IMR-90 (cell line): Measurements from ENCODE around the gene CYP11A1. TPM values are rescaled to one million over a fixed set of nuclear protein-coding genes. Genes with fewer than 3 reads are reported as not detected.

Experiments used
- ATAC-seq: fragments of 200-7000 bp; cut with Tn5 transposase; 2 replicates; pipeline ENCODE4 v1.9.1; 2020; ENCODE audit warnings: low read depth, mild to moderate bottlenecking, moderate library complexity
- BruUV-seq: library from RNA; stranded (reverse); fragments of 400-500 nt; replicated peaks from 2 replicates; lab custom pipeline; 2021; lab: Mats Ljungman, UMichigan
- CTCF ChIA-PET: fragments of 300-600 bp; formaldehyde crosslinking; extraction: SDS; loops from one replicate; lab custom pipeline; 2021; ENCODE audit warnings: antibody characterized with exemption; lab: Yijun Ruan, JAX
- POLR2A ChIA-PET: fragments of 300-600 bp; sonication (Branson Sonifier 250); formaldehyde crosslinking; loops from one replicate; lab custom pipeline; 2022; ENCODE audit warnings: antibody characterized with exemption; ENCODE audit not compliant: unreplicated experiment; lab: Charles Lee
- DNase-seq: peaks from one replicate; pipeline ENCODE4 v3.0.0; 2013
- H2AFZ ChIP-seq: replicated peaks from 2 replicates; pipeline ENCODE3; 2013; ENCODE audit warnings: low read length, mild to moderate bottlenecking; ENCODE audit not compliant: poor library complexity
- H2AK5ac ChIP-seq: 2 replicates; pipeline ENCODE4 v1.6.1; 2013; ENCODE audit warnings: low read depth, low read length, inconsistent platforms
- H2AK9ac ChIP-seq: replicated peaks from 2 replicates; pipeline ENCODE3; 2013; ENCODE audit warnings: mild to moderate bottlenecking, low read depth, low read length, moderate library complexity; ENCODE audit not compliant: poor library complexity
- H2BK120ac ChIP-seq: 2 replicates; pipeline ENCODE4 v1.6.1; 2013; ENCODE audit warnings: low read depth, low read length, inconsistent platforms
- H2BK15ac ChIP-seq: 3 replicates; pipeline ENCODE4 v1.6.1; 2013; ENCODE audit warnings: low read depth, low read length, inconsistent platforms
- H2BK20ac ChIP-seq: 2 replicates; pipeline ENCODE4 v1.6.1; 2013; ENCODE audit warnings: low read depth, mild to moderate bottlenecking, inconsistent platforms, low read length, moderate library complexity
- H2BK5ac ChIP-seq: 2 replicates; pipeline ENCODE4 v1.6.1; 2013; ENCODE audit warnings: mild to moderate bottlenecking, low read depth, low read length, inconsistent platforms; ENCODE audit not compliant: poor library complexity, severe bottlenecking
- H3K14ac ChIP-seq: replicated peaks from 2 replicates; pipeline ENCODE4 v1.6.1; 2013; ENCODE audit warnings: low read depth, low read length, inconsistent platforms
- H3K18ac ChIP-seq: 2 replicates; pipeline ENCODE4 v1.6.1; 2013; ENCODE audit warnings: low read depth, low read length, control low read depth
- H3K23ac ChIP-seq: 2 replicates; pipeline ENCODE4 v1.6.1; 2013; ENCODE audit warnings: low read depth, low read length, inconsistent platforms
- H3K27ac ChIP-seq: 2 replicates; pipeline ENCODE4 v1.5.1; 2013; ENCODE audit warnings: mild to moderate bottlenecking, control low read depth, low read length; ENCODE audit not compliant: insufficient read depth
- H3K27me3 ChIP-seq: 2 replicates; pipeline ENCODE4 v1.6.1; 2013; ENCODE audit warnings: low read length; ENCODE audit not compliant: control insufficient read depth, insufficient read depth
- H3K36me3 ChIP-seq: 2 replicates; pipeline ENCODE4 v1.6.1; 2013; ENCODE audit warnings: low read length, mixed read lengths; ENCODE audit not compliant: control insufficient read depth, insufficient read depth
- H3K4ac ChIP-seq: 2 replicates; pipeline ENCODE4 v1.6.1; 2013; ENCODE audit warnings: low read depth, low read length, inconsistent platforms
- H3K4me1 ChIP-seq: 2 replicates; pipeline ENCODE4 v1.6.1; 2013; ENCODE audit warnings: low read length, mixed read lengths; ENCODE audit not compliant: control insufficient read depth, insufficient read depth
- H3K4me2 ChIP-seq: 2 replicates; pipeline ENCODE4 v1.6.1; 2013; ENCODE audit warnings: low read depth, mild to moderate bottlenecking, control low read depth, low read length, moderate library complexity
- H3K4me3 ChIP-seq: 2 replicates; pipeline ENCODE4 v1.5.1; 2013; ENCODE audit warnings: low read depth, mild to moderate bottlenecking, control low read depth, low read length, moderate library complexity; ENCODE audit not compliant: insufficient read depth
- H3K56ac ChIP-seq: 2 replicates; pipeline ENCODE4 v1.6.1; 2013; ENCODE audit warnings: low read length, inconsistent platforms; ENCODE audit not compliant: insufficient read depth; ENCODE audit errors: extremely low read depth
- H3K79me1 ChIP-seq, 2 experiments: 2 replicates each; pipeline ENCODE4 v1.6.1; 2013; ENCODE audit warnings: low read length in 2 of 2, inconsistent platforms in 1 of 2, low read depth in 1 of 2
- H3K9ac ChIP-seq: 2 replicates; pipeline ENCODE4 v1.6.1; 2013; ENCODE audit warnings: low read depth, low read length, control low read depth
- H3K9me1 ChIP-seq: 2 replicates; pipeline ENCODE4 v1.6.1; 2013; ENCODE audit warnings: low read length, inconsistent platforms; ENCODE audit not compliant: insufficient read depth
- H3K9me3 ChIP-seq: 2 replicates; pipeline ENCODE4 v1.6.1; 2013; ENCODE audit warnings: low read length; ENCODE audit not compliant: control insufficient read depth, insufficient read depth
- H4K20me1 ChIP-seq: 2 replicates; pipeline ENCODE4 v1.6.1; 2013; ENCODE audit warnings: low read length, inconsistent platforms; ENCODE audit not compliant: insufficient read depth
- H4K5ac ChIP-seq: 2 replicates; pipeline ENCODE4 v1.6.1; 2013; ENCODE audit warnings: mild to moderate bottlenecking, low read depth, low read length, control low read depth
- H4K8ac ChIP-seq, 2 experiments: 2 replicates each; pipeline ENCODE4 v1.6.1; 2013; ENCODE audit warnings: low read depth in 2 of 2, low read length in 2 of 2, control low read depth in 1 of 2, inconsistent platforms in 1 of 2
- H4K91ac ChIP-seq: 2 replicates; pipeline ENCODE4 v1.6.1; 2013; ENCODE audit warnings: low read depth, low read length, inconsistent platforms; ENCODE audit not compliant: insufficient read depth
- BHLHE40 ChIP-seq: fragments of 150-350 bp; IDR thresholded peaks from 2 replicates; pipeline ENCODE4 v1.6.1; 2016; ENCODE audit warnings: mild to moderate bottlenecking, low read depth, low read length
- CEBPB ChIP-seq: IDR thresholded peaks from 2 replicates; pipeline ENCODE4 v1.6.1; 2012; ENCODE audit warnings: low read depth, low read length, improper control_type of control experiment
- CHD1 ChIP-seq: IDR thresholded peaks from 2 replicates; pipeline ENCODE4 v1.6.1; 2012; ENCODE audit warnings: low read depth, low read length, improper control_type of control experiment
- FOS ChIP-seq: fragments of 150-350 bp; IDR thresholded peaks from 2 replicates; pipeline ENCODE4 v1.6.1; 2016; ENCODE audit warnings: low read depth, low read length
- MAFK ChIP-seq: IDR thresholded peaks from 2 replicates; pipeline ENCODE4 v1.6.1; 2012; ENCODE audit warnings: low read depth, low read length, improper control_type of control experiment
- MAZ ChIP-seq: IDR thresholded peaks from 2 replicates; pipeline ENCODE4 v1.6.1; 2012; ENCODE audit warnings: low read depth, mild to moderate bottlenecking, low read length, improper control_type of control experiment, moderate library complexity, borderline replicate concordance
- MXI1 ChIP-seq: IDR thresholded peaks from 2 replicates; pipeline ENCODE4 v1.6.1; 2012; ENCODE audit warnings: low read depth, mild to moderate bottlenecking, low read length, moderate library complexity, borderline replicate concordance
- NFE2L2 ChIP-seq: fragments of 150-350 bp; IDR thresholded peaks from 2 replicates; pipeline ENCODE4 v1.6.1; 2016; ENCODE audit warnings: low read depth, mild to moderate bottlenecking, low read length
- POLR2A ChIP-seq: IDR thresholded peaks from 2 replicates; pipeline ENCODE4 v1.6.1; 2012; ENCODE audit warnings: mild to moderate bottlenecking, low read depth, low read length
- RAD21 ChIP-seq: IDR thresholded peaks from 2 replicates; pipeline ENCODE4 v1.6.1; 2012; ENCODE audit warnings: low read length, improper control_type of control experiment
- RCOR1 ChIP-seq: IDR thresholded peaks from 2 replicates; pipeline ENCODE4 v1.6.1; 2012; ENCODE audit warnings: mild to moderate bottlenecking, low read length, improper control_type of control experiment; ENCODE audit not compliant: insufficient replicate concordance
- RFX5 ChIP-seq: IDR thresholded peaks from 2 replicates; pipeline ENCODE4 v1.8.0; 2012; ENCODE audit warnings: low read depth, mild to moderate bottlenecking, low read length, moderate library complexity
- SMC3 ChIP-seq: fragments of 150-350 bp; IDR thresholded peaks from 2 replicates; pipeline ENCODE4 v1.6.1; 2016; ENCODE audit warnings: low read depth, mild to moderate bottlenecking, antibody characterized with exemption, low read length, moderate library complexity
- USF2 ChIP-seq: fragments of 150-350 bp; IDR thresholded peaks from 2 replicates; pipeline ENCODE4 v1.6.1; 2017; ENCODE audit warnings: mild to moderate bottlenecking, antibody characterized with exemption, low read length, low read depth
- WGBS, 2 experiments: methylation state at CpG; one replicate each; pipeline versions ENCODE4 v1.1.5 to v1.1.7; 2013; ENCODE audit warnings: missing lambda C conversion rate in 2 of 2; ENCODE audit not compliant: insufficient read length in 1 of 2; ENCODE audit errors: extremely low coverage in 2 of 2; 5-methylcytosine and 5-hydroxymethylcytosine counted together
- dilution Hi-C: fragments of 300-500 bp; cut with HindIII; formaldehyde crosslinking; loops from one replicate; pipeline ENCODE4 v1.14.3; 2018; ENCODE audit warnings: low sequenced_read_pairs; ENCODE audit not compliant: unreplicated experiment
- in situ Hi-C: fragments of 300-500 bp; cut with MboI; formaldehyde crosslinking; loops from 3 replicates; pipeline ENCODE4 v1.14.3; 2019; ENCODE audit warnings: low sequenced_read_pairs, inconsistent platforms, mixed read lengths
- intact Hi-C: fragments of 100-400 bp; cut with micrococcal nuclease; formaldehyde crosslinking; loops from 2 replicates; pipeline ENCODE4 v1.10.0; 2022
- polyA plus RNA-seq, 3 experiments: library from polyadenylated mRNA; depleted of rRNA; stranded (reverse); fragments of >200 nt; gene quantifications; 2 replicates each; pipeline ENCODE4 v1.2.3, GENCODE V29; 2012; ENCODE audit warnings: low replicate concordance in 1 of 3
- total RNA-seq: library from RNA; depleted of rRNA; stranded (reverse); fragments of >200 nt; gene quantifications from 2 replicates; pipeline ENCODE4 v1.2.3, GENCODE V29; 2012
- TF ChIP-seq, protein P1 (sequence below): conservative IDR thresholded peaks from 2 replicates; pipeline ENCODE4 v1.5.1; 2012; ENCODE audit warnings: mild to moderate bottlenecking, low read depth, low read length, improper control_type of control experiment
- TF ChIP-seq, protein P2 (sequence below): fragments of 150-350 bp; IDR thresholded peaks from 2 replicates; pipeline ENCODE4 v1.6.1; 2016; ENCODE audit warnings: low read depth, mild to moderate bottlenecking, low read length, moderate library complexity, borderline replicate concordance

The CYP11A1 gene
- total and polyA plus RNA-seq, 2 of the 4 experiments (the other 2 are of a cell fraction) = 0.18 to 0.50 TPM

DNA sequence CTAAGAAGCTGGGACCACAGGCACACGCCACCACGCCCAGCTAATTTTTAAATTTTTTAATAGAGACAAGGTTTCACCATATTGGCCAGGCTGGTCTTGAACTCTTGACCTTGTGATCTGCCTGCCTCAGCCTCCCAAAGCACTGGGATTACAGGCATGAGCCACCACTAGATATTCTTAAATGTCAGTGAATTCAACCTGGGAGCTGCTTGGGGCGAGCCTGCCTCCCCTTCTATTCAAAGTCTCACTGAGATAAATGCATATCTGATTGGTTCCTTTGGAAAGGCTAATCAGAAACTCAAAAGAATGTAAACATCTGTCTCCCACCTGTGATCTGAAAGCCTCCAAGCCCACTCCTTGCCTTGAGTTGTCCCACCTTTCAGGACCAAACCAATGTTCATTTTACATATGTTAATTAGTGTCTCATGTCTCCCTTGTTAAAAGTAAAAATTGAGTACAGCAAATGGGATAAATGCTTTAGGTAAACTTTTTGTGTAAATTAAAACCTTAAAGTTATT, 15.0 kb downstream of the CYP11A1 start:
- Histone ChIP-seq H3K9me3 (peaks cover 2% of the 10 kb centered on the region; the same call in 1 of the 2 replicates), H3K4ac (no peak overlapping the region), H2AFZ (no peak overlapping the region), H3K27ac (no peak overlapping the region), H2AK5ac (no peak overlapping the region), H3K4me2 (no peak overlapping the region), H2BK15ac (no peak overlapping the region), H3K9ac (no peak overlapping the region), H3K14ac (no peak overlapping the region), H3K36me3 (no peaks in the 10 kb centered on the region), H3K56ac (no peak overlapping the region), H3K79me1 (no peaks in the 10 kb centered on the region), H3K9me1 (no peaks in the 10 kb centered on the region), H3K27me3 (peaks cover 35% of the 10 kb centered on the region), H3K23ac (no peak overlapping the region), H4K20me1 (no peaks in the 10 kb centered on the region), H3K18ac (no peak overlapping the region), H4K91ac (no peak overlapping the region), H2AK9ac (no peak overlapping the region), H3K4me1 (no peaks in the 10 kb centered on the region), H3K4me3 (no peak overlapping the region), H4K8ac (no peak overlapping the region), H2BK20ac (no peak overlapping the region), H4K5ac (no peak overlapping the region), H2BK5ac (no peak overlapping the region), H2BK120ac (no peak overlapping the region)
- TF ChIP-seq FOS = no peak
- no peak for TF ChIP-seq MAZ
- no peak for TF ChIP-seq SMC3
- no peak for TF ChIP-seq CHD1
- no peak for TF ChIP-seq USF2
- TF ChIP-seq RCOR1 = no peak
- no peak for TF ChIP-seq BHLHE40
- TF ChIP-seq POLR2A = no peak
- TF ChIP-seq, protein P1, sequence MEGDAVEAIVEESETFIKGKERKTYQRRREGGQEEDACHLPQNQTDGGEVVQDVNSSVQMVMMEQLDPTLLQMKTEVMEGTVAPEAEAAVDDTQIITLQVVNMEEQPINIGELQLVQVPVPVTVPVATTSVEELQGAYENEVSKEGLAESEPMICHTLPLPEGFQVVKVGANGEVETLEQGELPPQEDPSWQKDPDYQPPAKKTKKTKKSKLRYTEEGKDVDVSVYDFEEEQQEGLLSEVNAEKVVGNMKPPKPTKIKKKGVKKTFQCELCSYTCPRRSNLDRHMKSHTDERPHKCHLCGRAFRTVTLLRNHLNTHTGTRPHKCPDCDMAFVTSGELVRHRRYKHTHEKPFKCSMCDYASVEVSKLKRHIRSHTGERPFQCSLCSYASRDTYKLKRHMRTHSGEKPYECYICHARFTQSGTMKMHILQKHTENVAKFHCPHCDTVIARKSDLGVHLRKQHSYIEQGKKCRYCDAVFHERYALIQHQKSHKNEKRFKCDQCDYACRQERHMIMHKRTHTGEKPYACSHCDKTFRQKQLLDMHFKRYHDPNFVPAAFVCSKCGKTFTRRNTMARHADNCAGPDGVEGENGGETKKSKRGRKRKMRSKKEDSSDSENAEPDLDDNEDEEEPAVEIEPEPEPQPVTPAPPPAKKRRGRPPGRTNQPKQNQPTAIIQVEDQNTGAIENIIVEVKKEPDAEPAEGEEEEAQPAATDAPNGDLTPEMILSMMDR = no peak
- no peak for TF ChIP-seq RFX5
- TF ChIP-seq, protein P2, sequence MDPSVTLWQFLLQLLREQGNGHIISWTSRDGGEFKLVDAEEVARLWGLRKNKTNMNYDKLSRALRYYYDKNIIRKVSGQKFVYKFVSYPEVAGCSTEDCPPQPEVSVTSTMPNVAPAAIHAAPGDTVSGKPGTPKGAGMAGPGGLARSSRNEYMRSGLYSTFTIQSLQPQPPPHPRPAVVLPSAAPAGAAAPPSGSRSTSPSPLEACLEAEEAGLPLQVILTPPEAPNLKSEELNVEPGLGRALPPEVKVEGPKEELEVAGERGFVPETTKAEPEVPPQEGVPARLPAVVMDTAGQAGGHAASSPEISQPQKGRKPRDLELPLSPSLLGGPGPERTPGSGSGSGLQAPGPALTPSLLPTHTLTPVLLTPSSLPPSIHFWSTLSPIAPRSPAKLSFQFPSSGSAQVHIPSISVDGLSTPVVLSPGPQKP = no peak
- no peak for TF ChIP-seq CEBPB
- no peak for TF ChIP-seq MAFK
- TF ChIP-seq RAD21 = no peak
- no peak for TF ChIP-seq MXI1
- TF ChIP-seq NFE2L2 = no peak
- DNase-seq (no peak), ATAC-seq (no peak)
- intact Hi-C loops (no loop called here), dilution Hi-C loops (no loop called here), in situ Hi-C loops (no loop called here)
- ChIA-PET CTCF (no interaction called here), POLR2A (no interaction called here)
- WGBS, 2 experiments = no CpG with 5 or more reads among the region's 3 CpGs
- no TSS peak for BruUV-seq
